Measurements from ENCODE around the gene PEAK1.

Gene PEAK1

GRCh38 chr15:77327844-77328529 lies 91.9 kb downstream of the PEAK1 start:
- H3K36me3 ChIP-seq, result no peaks in the 10 kb centered on the region
- no peak for TF ChIP-seq Cebpa-rat (IDR thresholded peaks at IDR 0.05)
- H3K4me2 ChIP-seq, result no peak overlapping the region

GRCh38 chr15:77327168-77327567 lies 92.7 kb downstream of the PEAK1 start:
- Histone ChIP-seq H3K9ac (no peak overlapping the region), H4K20me1 (no peaks in the 10 kb centered on the region), H3K4me3 (no peak overlapping the region), H3K27me3 (no peaks in the 10 kb centered on the region), H3K27ac (no peak overlapping the region), H3K9me3 (no peaks in the 10 kb centered on the region), H3K36me3 (no peaks in the 10 kb centered on the region), H3K4me2 (no peak overlapping the region), H3K4me1 (no peaks in the 10 kb centered on the region)
- no peak for TF ChIP-seq Cebpa-rat (IDR thresholded peaks at IDR 0.05)

More at GRCh38 chr15:77327844-77328529, 91.9 kb downstream of the PEAK1 start:
- no peak overlapping the region for H3K9ac ChIP-seq
- no peak overlapping the region for H3K4me3 ChIP-seq
- H3K9me3 ChIP-seq, result no peaks in the 10 kb centered on the region
- no peaks in the 10 kb centered on the region for H4K20me1 ChIP-seq
- H3K4me1 ChIP-seq, result no peaks in the 10 kb centered on the region
- H3K27me3 ChIP-seq, result no peaks in the 10 kb centered on the region
- H3K27ac ChIP-seq, result no peak overlapping the region

- no peaks in the 10 kb centered on the region for H3K9me3 ChIP-seq
- no peaks in the 10 kb centered on the region for H4K20me1 ChIP-seq
- H3K4me1 ChIP-seq, result no peaks in the 10 kb centered on the region
- no peak overlapping the region for H3K9ac ChIP-seq
- no peak overlapping the region for H3K4me2 ChIP-seq
- no peaks in the 10 kb centered on the region for H3K36me3 ChIP-seq
- H3K27ac ChIP-seq, result no peak overlapping the region
- TF ChIP-seq Cebpa-rat (IDR thresholded peaks at IDR 0.05), result no peak
- H3K27me3 ChIP-seq, result no peaks in the 10 kb centered on the region
- H3K4me3 ChIP-seq, result no peak overlapping the region
These were observed 93.5 kb downstream of the PEAK1 start for GRCh38 chr15:77326366-77326765.

DNA sequence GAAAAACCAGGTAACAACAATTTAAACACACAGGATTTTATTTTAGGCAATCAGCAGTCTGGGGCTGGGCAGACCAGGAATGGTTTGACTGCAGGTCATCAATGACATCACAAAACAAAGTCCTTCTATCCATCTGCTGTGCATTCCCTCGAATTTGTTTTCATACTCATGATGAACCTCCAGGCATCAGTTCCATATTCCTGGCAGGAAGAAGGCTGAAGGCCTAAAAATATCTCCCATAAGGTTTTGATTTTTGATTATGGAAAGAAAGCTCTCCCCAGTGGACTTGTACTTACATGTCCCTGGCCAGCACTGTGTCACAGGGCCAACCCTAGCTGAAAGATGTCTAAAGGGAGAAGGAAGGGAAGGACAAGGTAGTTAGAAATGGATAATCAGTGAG lies 107.4 kb downstream of the PEAK1 start:
- TF ChIP-seq Cebpa-rat (IDR thresholded peaks at IDR 0.05), result no peak
- no peak overlapping the region for H3K9ac ChIP-seq
- H3K4me3 ChIP-seq, result no peak overlapping the region
- no peaks in the 10 kb centered on the region for H3K9me3 ChIP-seq
- H3K4me1 ChIP-seq, result no peaks in the 10 kb centered on the region
- H3K27ac ChIP-seq, result no peak overlapping the region
- H3K4me2 ChIP-seq, result no peak overlapping the region
- H3K36me3 ChIP-seq, result no peaks in the 10 kb centered on the region
- no peaks in the 10 kb centered on the region for H3K27me3 ChIP-seq
- no peaks in the 10 kb centered on the region for H4K20me1 ChIP-seq

DNA sequence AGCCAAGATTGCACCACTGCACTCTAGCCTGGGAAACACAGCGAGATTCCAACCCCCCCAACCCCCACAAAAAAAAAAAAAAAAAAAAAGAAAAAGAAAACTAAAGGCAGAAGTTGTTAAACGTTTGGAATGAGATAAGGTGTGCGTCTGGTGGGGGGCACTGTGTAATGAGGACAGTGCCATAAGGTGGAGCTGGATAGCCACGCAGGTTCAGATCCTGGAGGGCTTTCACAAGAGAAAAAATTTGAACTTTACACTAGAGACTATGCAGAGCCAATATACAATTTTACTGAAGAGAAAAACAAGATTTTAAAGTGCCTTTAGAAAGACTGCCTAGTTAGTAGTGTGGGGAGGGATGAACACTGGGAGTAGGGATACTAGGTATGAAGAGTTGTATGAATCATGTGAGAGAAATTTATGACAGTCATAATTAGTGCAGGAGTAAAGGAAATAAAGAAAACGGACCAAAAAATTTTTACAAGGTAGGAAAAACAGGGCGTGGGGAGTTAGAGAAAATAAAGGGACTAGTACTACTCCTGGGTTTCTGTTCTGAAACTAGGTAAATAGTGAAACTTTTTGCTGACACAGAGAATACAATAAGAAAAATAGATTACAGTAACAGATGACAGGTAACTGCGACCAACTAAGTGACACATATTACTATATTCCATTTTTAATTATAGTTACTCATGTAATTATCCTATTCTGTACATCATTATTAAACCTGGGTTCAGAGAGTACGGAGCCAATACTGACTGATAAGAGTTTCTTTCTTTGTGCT lies 108.1 kb downstream of the PEAK1 start:
- no peak overlapping the region for H3K27ac ChIP-seq

DNA sequence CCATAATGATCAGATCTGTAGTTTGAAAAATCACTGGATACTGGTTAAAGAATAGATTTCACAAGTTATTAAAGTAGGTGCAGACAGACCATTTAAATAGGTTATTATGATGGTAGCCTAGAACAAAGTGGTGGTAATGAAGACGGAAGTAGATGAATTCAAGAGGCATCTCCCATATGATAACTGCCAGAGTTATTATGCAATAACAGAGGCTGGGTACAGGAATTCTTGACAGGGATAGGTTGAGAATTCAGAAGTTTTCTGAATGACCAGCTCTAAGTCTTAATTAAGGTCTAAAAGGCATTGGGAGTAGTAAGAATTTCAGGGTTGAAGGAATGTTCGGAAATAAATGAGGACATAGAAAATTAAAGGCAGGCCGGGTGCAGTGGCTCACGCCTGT lies 108.9 kb downstream of the PEAK1 start:
- no peak overlapping the region for H3K9ac ChIP-seq
- no peaks in the 10 kb centered on the region for H3K36me3 ChIP-seq
- no peaks in the 10 kb centered on the region for H3K4me1 ChIP-seq
- H3K4me3 ChIP-seq, result no peak overlapping the region
- H3K9me3 ChIP-seq, result no peaks in the 10 kb centered on the region
- H3K4me2 ChIP-seq, result no peak overlapping the region
- TF ChIP-seq Cebpa-rat (IDR thresholded peaks at IDR 0.05), result no peak; the same call in 1 of the 2 replicates
- H4K20me1 ChIP-seq, result no peaks in the 10 kb centered on the region
- H3K27ac ChIP-seq, result no peak overlapping the region
- H3K27me3 ChIP-seq, result no peaks in the 10 kb centered on the region

More for the DNA sequence above, 108.1 kb downstream of the PEAK1 start:
- H3K9ac ChIP-seq, result no peak overlapping the region
- H3K4me2 ChIP-seq, result no peak overlapping the region
- H3K9me3 ChIP-seq, result no peaks in the 10 kb centered on the region
- H3K36me3 ChIP-seq, result no peaks in the 10 kb centered on the region
- no peaks in the 10 kb centered on the region for H4K20me1 ChIP-seq
- H3K27me3 ChIP-seq, result no peaks in the 10 kb centered on the region
- no peak overlapping the region for H3K4me3 ChIP-seq
- TF ChIP-seq Cebpa-rat (IDR thresholded peaks at IDR 0.05), result no peak
- H3K4me1 ChIP-seq, result no peaks in the 10 kb centered on the region

DNA sequence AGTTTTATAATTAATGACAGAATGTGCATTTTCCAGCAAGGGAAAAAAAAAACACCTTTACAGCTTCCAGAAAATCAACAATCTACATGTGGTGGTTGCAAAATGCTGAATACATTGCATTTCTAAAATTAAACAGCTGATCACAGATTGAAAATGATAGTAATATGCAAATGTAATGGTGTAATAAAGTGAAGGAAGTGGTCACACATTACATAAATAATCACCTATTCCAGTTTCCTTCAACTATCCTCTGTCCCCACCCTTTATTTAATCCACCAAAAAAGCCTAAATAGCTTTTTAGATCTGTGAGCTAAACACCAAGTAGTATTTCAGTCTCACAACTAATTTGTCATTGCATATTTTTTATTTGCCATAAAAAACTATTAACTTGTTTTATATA lies 110.5 kb downstream of the PEAK1 start:
- H3K36me3 ChIP-seq, result no peaks in the 10 kb centered on the region
- H3K9ac ChIP-seq, result no peak overlapping the region
- H3K27ac ChIP-seq, result no peak overlapping the region
- TF ChIP-seq Cebpa-rat (IDR thresholded peaks at IDR 0.05), result no peak
- H4K20me1 ChIP-seq, result no peaks in the 10 kb centered on the region
- no peaks in the 10 kb centered on the region for H3K9me3 ChIP-seq
- H3K4me2 ChIP-seq, result no peak overlapping the region
- no peaks in the 10 kb centered on the region for H3K27me3 ChIP-seq
- no peak overlapping the region for H3K4me3 ChIP-seq
- no peaks in the 10 kb centered on the region for H3K4me1 ChIP-seq

GRCh38 chr15:77305953-77306352 lies 114.0 kb downstream of the PEAK1 start:
- no peak for TF ChIP-seq Cebpa-rat (IDR thresholded peaks at IDR 0.05)
- no peaks in the 10 kb centered on the region for H4K20me1 ChIP-seq
- no peaks in the 10 kb centered on the region for H3K9me3 ChIP-seq
- no peaks in the 10 kb centered on the region for H3K36me3 ChIP-seq
- no peak overlapping the region for H3K4me3 ChIP-seq
- H3K4me2 ChIP-seq, result no peak overlapping the region
- H3K9ac ChIP-seq, result no peak overlapping the region
- no peak overlapping the region for H3K27ac ChIP-seq
- H3K27me3 ChIP-seq, result no peaks in the 10 kb centered on the region
- H3K4me1 ChIP-seq, result no peaks in the 10 kb centered on the region

DNA sequence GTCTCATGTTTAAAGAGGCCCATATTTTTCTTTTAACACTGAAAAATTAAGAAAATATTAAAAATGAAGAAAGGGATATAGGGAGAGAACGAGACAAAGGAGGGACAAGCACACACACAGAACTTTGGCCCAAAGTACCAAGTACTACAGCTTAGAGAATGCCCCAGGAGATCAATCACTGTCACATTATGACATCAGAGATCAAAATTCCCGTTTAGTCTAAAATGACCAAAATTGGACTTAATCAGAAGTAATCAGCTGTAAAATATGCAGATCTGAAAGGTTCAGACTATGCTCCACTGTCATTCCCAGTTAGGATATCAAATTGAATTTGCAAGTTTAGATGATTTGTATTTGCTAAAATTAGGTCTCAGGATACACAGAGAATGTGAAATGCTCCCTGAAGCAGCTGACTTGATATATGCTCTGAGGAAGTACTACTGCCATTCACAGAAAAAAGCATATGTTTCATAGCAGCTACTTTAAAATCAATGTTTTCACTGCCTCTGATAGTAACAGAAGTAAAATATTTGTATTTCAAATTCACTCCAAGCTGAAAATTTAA lies 123.0 kb downstream of the PEAK1 start:
- Histone ChIP-seq H3K4me1 (no peaks in the 10 kb centered on the region), H3K27ac (no peak overlapping the region), H3K27me3 (no peaks in the 10 kb centered on the region), H4K20me1 (no peaks in the 10 kb centered on the region), H3K4me3 (no peak overlapping the region), H3K36me3 (no peaks in the 10 kb centered on the region), H3K9ac (no peak overlapping the region), H3K9me3 (no peaks in the 10 kb centered on the region), H3K4me2 (no peak overlapping the region)
- TF ChIP-seq Cebpa-rat (IDR thresholded peaks at IDR 0.05), result no peak

GRCh38 chr15:77295446-77295845 lies 124.5 kb downstream of the PEAK1 start:
- no peaks in the 10 kb centered on the region for H3K9me3 ChIP-seq
- no peaks in the 10 kb centered on the region for H4K20me1 ChIP-seq
- no peak for TF ChIP-seq Cebpa-rat (IDR thresholded peaks at IDR 0.05)
- no peak overlapping the region for H3K4me3 ChIP-seq
- H3K27ac ChIP-seq, result no peak overlapping the region
- H3K36me3 ChIP-seq, result no peaks in the 10 kb centered on the region
- H3K9ac ChIP-seq, result no peak overlapping the region
- H3K27me3 ChIP-seq, result no peaks in the 10 kb centered on the region
- H3K4me1 ChIP-seq, result no peaks in the 10 kb centered on the region
- no peak overlapping the region for H3K4me2 ChIP-seq

All from BLaER1 (cell line).